ENCODE data around the gene DOK7.

GRCh38 chr4:3460926-3461325, 2.2 kb upstream of the DOK7 start:
- TF ChIP-seq EZH2 (IDR thresholded peaks at IDR 0.05) = no peak
- TF ChIP-seq POLR2AphosphoS5 (IDR thresholded peaks at IDR 0.05; ENCODE audit: borderline replicate concordance, low read depth, low read length) = no peak
